HG03469 (cell line): Measurements from ENCODE around the gene BCAS3.

Experiments used
- ATAC-seq: cut with Tn5 transposase; IDR thresholded peaks from one replicate; pipeline ENCODE4 v1.9.1; 2021; ENCODE audit warnings: mild to moderate bottlenecking, moderate library complexity, moderate number of reproducible peaks; ENCODE audit not compliant: unreplicated experiment

BCAS3 gene

GRCh38 chr17:61209106-61209439 lies 531.4 kb downstream of the BCAS3 start:
- ATAC-seq, result no peak

- no peak for ATAC-seq
Measured at GRCh38 chr17:61209525-61209924, 531.9 kb downstream of the BCAS3 start.

GRCh38 chr17:61211236-61211635 lies 533.6 kb downstream of the BCAS3 start:
- ATAC-seq, result no peak

- no peak for ATAC-seq
Measured at GRCh38 chr17:61212655-61213054, 535.0 kb downstream of the BCAS3 start.

- no peak for ATAC-seq
Measured at GRCh38 chr17:61214753-61215152, 537.1 kb downstream of the BCAS3 start.

DNA sequence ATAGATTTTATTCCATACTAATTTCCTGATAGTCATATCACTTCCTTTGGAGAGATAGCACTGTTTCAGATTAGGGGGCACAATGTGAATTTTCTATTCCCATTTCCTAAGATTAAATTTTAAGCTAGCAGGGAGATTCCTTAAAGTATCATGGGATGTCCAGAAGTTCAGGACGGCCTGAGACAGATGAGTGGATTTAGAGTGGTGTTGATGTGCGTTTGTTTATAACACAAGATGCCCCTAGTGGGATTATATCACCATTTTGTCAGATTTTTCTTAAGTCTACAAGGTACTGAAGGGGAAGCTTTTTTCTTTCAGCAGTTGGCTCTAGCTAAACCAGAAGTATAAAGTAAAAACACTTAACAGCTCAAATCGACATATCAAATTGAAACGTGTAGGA lies 538.4 kb downstream of the BCAS3 start:
- no peak for ATAC-seq

DNA sequence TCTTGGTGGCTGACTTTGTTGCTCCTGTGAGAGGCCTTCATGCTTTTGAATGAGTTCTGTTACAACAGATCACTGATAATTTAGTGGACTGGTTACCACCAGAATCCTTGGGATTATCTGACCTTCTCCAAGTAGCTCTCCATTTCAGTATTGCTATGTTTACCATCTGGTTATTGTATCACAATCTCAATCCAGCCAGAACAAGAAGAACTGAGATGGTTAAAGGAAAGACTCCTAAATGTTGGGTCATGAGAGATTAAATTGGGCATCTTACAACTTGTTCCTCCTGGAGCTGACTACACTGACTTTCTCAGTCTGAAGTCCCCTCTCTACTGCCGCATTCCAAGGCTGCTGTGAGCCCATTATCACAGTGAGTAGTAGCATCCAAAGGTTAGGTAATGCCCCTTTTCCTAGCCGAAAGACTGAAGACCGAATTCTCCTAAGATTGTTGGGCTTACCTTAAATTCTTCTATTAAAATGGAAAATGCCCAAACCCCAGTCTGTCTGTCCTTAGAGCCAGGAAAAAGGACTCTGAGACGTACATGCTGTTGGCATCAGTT lies 540.3 kb downstream of the BCAS3 start:
- no peak for ATAC-seq

- ATAC-seq, result no peak
Measured at GRCh38 chr17:61218438-61218837, 540.8 kb downstream of the BCAS3 start.

DNA sequence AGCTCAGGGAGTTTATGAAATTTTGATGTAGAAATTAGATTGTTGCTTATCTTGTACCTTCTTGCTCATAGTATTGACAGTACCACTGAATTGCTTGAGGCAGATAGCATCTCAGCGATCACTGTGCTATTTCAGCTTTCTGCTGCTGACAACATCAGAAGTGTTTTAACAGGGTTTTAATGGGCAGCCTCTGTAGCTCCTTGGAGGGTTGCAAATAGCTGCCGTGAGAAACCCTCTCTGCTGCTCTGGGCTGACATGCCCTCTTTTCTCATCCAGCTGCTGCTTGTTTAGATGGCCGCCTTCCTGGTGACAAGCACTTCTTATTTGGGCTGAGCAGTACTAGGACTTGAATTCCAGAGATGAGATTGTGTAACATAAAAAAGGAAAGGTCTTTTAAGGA lies 541.8 kb downstream of the BCAS3 start:
- ATAC-seq, result no peak

DNA sequence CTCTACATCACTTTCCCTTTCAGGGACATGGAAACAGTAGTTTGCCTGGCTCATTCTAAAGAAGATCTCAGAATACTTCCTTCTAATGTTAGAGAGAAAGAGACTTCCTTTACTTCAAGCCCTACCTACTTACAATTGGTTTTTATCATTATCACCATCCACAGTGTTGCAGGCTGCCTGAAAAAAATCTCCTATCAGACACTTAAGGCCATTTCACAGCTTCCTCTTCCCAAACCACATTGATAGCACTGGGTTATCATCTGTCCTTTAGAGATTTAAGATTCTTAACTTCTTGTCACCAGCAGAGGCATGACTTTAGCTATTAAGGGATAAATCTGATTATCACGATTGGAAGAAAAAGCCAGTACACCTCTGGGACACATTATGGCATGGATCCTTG lies 543.5 kb downstream of the BCAS3 start:
- no peak for ATAC-seq

- no peak for ATAC-seq
Measured at GRCh38 chr17:61221597-61222471, 544.2 kb downstream of the BCAS3 start.

GRCh38 chr17:61223725-61224124 lies 546.1 kb downstream of the BCAS3 start:
- ATAC-seq, result no peak

- ATAC-seq, result no peak
Measured at GRCh38 chr17:61225178-61225882, 547.7 kb downstream of the BCAS3 start.

DNA sequence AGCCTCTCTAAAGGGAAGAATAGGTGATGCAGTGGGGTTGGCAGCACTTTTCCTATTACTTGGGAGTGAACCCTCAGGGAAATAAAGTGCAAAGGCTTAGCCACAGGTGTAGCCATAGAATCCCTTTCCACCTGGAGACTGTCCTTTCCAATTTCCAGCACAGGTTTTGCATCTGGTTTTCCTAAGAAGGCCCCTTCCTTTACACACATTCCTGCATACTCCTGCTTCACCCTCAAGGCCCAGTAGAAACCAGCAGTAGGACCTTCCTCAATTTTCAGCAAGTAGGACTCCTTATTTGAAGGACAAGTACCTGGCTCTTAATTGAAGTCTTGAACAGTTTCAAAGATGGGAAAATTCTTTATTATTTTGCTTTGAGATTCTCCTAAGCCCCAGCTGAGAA lies 550.2 kb downstream of the BCAS3 start:
- ATAC-seq, result no peak

DNA sequence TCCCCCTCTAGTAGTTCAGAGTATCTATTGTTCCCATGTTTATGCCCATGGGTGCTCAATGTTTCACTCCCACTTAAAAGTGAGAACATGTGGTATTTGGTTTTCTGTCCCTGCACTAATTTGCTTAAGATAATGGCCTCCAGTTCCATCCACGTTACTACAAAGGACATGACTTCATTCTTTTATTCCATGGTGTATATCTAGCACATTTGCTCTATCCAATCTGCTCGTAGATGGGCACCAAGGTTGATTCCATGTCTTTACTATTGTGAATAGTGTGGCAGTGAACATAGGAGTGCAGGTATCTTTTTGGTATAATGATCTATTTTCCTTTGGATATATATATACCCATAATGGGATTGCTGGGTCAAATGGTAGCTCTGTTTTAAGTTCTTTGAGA lies 552.8 kb downstream of the BCAS3 start:
- ATAC-seq, result no peak

DNA sequence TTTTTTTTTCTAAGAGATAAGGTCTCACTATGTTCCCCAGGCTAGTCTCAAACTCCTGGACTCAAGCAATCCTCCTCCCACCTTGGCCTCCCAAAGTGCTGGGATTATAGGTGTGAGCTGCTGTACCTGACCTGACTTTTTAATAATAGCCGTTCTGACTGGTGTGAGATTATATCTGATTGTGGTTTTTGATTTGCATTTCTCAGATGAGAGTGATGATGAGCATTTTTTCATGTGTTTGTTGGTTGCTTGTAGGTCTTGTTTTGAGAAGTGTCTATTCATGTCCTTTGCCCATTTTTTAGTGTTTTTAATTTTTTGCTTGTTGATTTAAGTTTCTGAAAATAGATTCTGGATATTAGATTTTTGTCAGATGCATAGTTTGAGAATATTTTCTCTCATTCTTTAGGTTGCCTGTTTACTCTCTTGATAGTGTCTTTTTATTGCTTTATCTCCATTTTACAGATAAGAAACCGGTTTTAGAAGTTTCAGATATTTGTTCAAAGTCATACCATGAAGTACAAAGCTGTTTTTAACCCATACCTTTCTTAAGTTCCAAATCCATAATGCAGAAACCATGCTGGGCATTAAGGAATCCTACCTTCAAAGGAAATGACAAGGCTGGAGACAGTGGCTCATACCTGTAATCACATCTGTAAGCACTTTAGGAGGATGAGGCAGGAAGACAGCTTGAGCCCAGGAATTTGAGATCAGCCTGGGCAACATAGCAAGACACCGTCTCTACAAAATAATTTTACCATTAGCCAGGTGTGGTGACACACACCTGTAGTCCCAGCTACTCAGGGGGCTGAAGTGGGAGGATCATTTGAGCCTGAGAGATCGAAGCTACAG lies 553.5 kb downstream of the BCAS3 start:
- ATAC-seq, result no peak

- ATAC-seq, result no peak
Measured at GRCh38 chr17:61232871-61233270, 555.2 kb downstream of the BCAS3 start.

DNA sequence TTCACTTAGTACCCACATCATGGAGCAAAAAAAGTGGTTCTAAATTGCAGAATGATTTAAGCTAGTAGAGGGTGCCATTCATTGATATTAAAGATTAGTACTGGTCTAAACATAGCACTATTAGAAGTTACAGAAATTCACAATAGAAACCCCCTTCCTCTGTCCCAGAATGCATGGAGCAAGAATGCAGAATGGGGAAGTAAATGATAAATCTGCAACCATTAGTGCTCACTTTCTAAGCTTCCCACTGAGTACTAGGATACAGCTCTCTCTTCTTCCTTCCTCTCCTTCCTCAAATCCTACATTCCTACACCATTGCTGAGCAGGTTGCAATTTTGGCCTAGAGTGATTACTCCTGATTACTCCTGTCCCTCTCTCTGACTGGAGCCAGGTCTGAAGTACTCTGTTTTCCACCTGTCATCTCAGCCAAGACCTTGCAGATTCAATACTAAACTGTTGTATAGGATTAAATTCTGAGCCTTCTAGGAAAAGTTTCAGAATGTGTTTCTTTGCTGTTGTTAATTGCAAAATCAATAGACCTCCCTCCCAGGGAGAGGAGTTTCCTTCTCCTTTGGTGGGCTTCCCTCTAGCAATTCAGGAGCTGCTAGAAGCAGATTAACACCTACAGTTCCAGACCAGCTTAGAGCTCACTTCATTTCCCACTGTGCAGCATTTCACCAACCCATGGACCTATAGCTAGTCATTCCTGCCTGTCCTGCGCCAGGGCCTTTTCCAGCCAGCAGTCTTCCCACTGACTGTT lies 556.5 kb downstream of the BCAS3 start:
- ATAC-seq, result no peak

DNA sequence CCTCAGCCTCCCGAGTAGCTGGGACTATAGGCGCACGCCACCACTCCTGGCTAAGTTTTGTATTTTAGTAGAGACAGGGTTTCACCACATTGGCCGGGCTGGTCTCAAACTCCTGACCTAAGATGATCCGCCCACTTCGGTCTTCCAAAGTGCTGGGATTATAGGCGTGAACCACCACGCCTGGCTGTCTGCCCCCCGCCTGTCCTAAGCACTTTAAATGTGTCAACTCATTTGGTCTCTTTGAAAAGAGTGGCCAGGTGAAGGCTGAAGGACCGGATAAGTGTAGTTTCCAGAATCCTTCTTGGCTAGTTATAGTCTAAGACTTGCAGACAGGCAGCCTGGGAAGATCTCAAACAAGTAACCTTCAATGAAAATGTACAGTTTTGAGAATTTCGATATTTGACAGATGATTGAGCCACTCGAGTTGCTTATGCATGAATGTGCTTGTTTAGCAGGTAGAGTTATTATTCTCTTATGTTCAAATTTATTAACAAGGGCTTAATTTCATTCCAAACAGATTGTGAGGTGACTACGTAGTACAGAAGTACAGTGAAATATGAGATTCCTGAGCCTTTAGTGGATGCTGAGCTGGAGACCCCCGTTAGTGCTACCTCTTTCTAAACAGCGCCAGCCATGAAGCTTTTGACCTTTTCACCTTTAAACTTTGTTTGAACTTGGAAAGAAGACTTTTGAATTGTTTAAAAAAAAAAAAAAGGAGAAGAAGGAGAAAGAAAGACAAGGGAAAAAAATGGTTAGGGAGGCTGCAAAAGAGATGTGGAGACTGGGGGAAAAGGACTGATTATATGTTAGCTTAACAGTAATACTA lies 557.6 kb downstream of the BCAS3 start:
- ATAC-seq, result no peak

- ATAC-seq, result no peak
Measured at GRCh38 chr17:61235827-61236197, 558.2 kb downstream of the BCAS3 start.
